Measurements from ENCODE around the gene TSTD1. TPM values are rescaled to one million over a fixed set of nuclear protein-coding genes. Genes with fewer than 3 reads are reported as not detected.

Gene TSTD1
- total and polyA plus RNA-seq, 2 of the 8 experiments (the other 6 are each of a cell fraction or from before 2014, with no cell fraction given) = 60.9 to 314 TPM

DNA sequence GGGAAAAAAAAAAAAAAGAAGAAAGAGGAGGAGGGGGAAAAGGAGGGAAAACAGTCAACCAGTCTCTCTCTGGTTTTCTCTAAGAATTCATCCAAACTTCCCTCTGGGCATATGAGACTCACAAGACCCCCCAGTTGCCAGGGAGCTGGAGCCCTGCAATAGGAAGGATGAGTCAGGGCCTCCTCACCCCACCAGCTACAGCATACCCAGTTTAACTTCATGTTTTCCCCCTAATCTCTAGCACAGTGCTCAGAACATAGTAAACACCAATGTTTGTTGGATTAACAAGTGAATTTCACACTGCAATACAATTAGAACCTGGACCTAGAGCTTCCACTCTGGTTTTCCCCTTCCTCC is 25.7 kb downstream of the TSTD1 start (continued):
- TF ChIP-seq, protein P1, sequence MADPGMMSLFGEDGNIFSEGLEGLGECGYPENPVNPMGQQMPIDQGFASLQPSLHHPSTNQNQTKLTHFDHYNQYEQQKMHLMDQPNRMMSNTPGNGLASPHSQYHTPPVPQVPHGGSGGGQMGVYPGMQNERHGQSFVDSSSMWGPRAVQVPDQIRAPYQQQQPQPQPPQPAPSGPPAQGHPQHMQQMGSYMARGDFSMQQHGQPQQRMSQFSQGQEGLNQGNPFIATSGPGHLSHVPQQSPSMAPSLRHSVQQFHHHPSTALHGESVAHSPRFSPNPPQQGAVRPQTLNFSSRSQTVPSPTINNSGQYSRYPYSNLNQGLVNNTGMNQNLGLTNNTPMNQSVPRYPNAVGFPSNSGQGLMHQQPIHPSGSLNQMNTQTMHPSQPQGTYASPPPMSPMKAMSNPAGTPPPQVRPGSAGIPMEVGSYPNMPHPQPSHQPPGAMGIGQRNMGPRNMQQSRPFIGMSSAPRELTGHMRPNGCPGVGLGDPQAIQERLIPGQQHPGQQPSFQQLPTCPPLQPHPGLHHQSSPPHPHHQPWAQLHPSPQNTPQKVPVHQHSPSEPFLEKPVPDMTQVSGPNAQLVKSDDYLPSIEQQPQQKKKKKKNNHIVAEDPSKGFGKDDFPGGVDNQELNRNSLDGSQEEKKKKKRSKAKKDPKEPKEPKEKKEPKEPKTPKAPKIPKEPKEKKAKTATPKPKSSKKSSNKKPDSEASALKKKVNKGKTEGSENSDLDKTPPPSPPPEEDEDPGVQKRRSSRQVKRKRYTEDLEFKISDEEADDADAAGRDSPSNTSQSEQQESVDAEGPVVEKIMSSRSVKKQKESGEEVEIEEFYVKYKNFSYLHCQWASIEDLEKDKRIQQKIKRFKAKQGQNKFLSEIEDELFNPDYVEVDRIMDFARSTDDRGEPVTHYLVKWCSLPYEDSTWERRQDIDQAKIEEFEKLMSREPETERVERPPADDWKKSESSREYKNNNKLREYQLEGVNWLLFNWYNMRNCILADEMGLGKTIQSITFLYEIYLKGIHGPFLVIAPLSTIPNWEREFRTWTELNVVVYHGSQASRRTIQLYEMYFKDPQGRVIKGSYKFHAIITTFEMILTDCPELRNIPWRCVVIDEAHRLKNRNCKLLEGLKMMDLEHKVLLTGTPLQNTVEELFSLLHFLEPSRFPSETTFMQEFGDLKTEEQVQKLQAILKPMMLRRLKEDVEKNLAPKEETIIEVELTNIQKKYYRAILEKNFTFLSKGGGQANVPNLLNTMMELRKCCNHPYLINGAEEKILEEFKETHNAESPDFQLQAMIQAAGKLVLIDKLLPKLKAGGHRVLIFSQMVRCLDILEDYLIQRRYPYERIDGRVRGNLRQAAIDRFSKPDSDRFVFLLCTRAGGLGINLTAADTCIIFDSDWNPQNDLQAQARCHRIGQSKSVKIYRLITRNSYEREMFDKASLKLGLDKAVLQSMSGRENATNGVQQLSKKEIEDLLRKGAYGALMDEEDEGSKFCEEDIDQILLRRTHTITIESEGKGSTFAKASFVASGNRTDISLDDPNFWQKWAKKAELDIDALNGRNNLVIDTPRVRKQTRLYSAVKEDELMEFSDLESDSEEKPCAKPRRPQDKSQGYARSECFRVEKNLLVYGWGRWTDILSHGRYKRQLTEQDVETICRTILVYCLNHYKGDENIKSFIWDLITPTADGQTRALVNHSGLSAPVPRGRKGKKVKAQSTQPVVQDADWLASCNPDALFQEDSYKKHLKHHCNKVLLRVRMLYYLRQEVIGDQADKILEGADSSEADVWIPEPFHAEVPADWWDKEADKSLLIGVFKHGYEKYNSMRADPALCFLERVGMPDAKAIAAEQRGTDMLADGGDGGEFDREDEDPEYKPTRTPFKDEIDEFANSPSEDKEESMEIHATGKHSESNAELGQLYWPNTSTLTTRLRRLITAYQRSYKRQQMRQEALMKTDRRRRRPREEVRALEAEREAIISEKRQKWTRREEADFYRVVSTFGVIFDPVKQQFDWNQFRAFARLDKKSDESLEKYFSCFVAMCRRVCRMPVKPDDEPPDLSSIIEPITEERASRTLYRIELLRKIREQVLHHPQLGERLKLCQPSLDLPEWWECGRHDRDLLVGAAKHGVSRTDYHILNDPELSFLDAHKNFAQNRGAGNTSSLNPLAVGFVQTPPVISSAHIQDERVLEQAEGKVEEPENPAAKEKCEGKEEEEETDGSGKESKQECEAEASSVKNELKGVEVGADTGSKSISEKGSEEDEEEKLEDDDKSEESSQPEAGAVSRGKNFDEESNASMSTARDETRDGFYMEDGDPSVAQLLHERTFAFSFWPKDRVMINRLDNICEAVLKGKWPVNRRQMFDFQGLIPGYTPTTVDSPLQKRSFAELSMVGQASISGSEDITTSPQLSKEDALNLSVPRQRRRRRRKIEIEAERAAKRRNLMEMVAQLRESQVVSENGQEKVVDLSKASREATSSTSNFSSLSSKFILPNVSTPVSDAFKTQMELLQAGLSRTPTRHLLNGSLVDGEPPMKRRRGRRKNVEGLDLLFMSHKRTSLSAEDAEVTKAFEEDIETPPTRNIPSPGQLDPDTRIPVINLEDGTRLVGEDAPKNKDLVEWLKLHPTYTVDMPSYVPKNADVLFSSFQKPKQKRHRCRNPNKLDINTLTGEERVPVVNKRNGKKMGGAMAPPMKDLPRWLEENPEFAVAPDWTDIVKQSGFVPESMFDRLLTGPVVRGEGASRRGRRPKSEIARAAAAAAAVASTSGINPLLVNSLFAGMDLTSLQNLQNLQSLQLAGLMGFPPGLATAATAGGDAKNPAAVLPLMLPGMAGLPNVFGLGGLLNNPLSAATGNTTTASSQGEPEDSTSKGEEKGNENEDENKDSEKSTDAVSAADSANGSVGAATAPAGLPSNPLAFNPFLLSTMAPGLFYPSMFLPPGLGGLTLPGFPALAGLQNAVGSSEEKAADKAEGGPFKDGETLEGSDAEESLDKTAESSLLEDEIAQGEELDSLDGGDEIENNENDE (IDR thresholded peaks at IDR 0.05; ENCODE audit: insufficient replicate concordance, low read length) = no peak
- no peak for TF ChIP-seq EP300 (IDR thresholded peaks at IDR 0.05; ENCODE audit: borderline replicate concordance in 1 of 2, low read depth in 2 of 2, low read length in 2 of 2)
- TF ChIP-seq SIX5 (IDR thresholded peaks at IDR 0.05; ENCODE audit: low read depth, low read length) = no peak
- no peak for TF ChIP-seq NANOG (IDR thresholded peaks at IDR 0.05; ENCODE audit: insufficient read depth, low read depth, low read length, poor library complexity, severe bottlenecking)
- no peak for TF ChIP-seq SIN3A (conservative IDR thresholded peaks at IDR 0.05 in 1 of 2, IDR thresholded peaks at IDR 0.05 in 1 of 2; ENCODE audit: low read depth in 1 of 2, low read length in 2 of 2)
- TF ChIP-seq EZH2 (IDR thresholded peaks at IDR 0.05; ENCODE audit: low read depth, low read length, severe bottlenecking) = no peak
- no peak for TF ChIP-seq CBX5 (IDR thresholded peaks at IDR 0.05; ENCODE audit: low read depth, low read length)
- no peak for TF ChIP-seq CTBP2 (IDR thresholded peaks at IDR 0.05; ENCODE audit: borderline replicate concordance, insufficient read depth, insufficient read length, low read length)

Data from H1 (cell line).